KMS-11 (cell line): ENCODE data around the gene ENPP1.
"Not testable (repeated sequence)": the region's sequence is repeated elsewhere in the genome, so short reads cannot be mapped to it uniquely, and the experiment has no call there.

Source experiments
- H2AFZ ChIP-seq: fragments of 200-600 bp; sonication (generic); 2 replicates; pipeline ENCODE4 v1.6.1; 2016; ENCODE audit warnings: antibody characterized with exemption, mixed run types, low read depth
- H3K27ac ChIP-seq: fragments of 200-600 bp; sonication (generic); 2 replicates; pipeline ENCODE4 v1.6.1; 2016; ENCODE audit warnings: mild to moderate bottlenecking, mixed run types
- H3K27me3 ChIP-seq: fragments of 200-600 bp; sonication (generic); 2 replicates; pipeline ENCODE4 v1.6.1; 2017; ENCODE audit warnings: mild to moderate bottlenecking, low read depth, mixed run types, moderate library complexity; ENCODE audit not compliant: insufficient read depth
- H3K36me3 ChIP-seq: fragments of 200-600 bp; sonication (generic); 2 replicates; pipeline ENCODE4 v1.6.1; 2017; ENCODE audit warnings: mild to moderate bottlenecking, mixed run types; ENCODE audit not compliant: insufficient read depth
- H3K4me1 ChIP-seq: fragments of 200-600 bp; sonication (generic); 2 replicates; pipeline ENCODE4 v1.6.1; 2016; ENCODE audit warnings: mild to moderate bottlenecking, low read depth, mixed run types; ENCODE audit not compliant: poor library complexity, severe bottlenecking
- H3K4me2 ChIP-seq: fragments of 200-600 bp; sonication (generic); 2 replicates; pipeline ENCODE4 v1.7.0; 2016; ENCODE audit warnings: mild to moderate bottlenecking, mixed run types
- H3K4me3 ChIP-seq: fragments of 200-600 bp; sonication (generic); IDR thresholded peaks from 2 replicates; pipeline ENCODE4 v1.6.1; 2017; ENCODE audit warnings: low read depth, low read length, mixed read lengths; ENCODE audit not compliant: insufficient read depth
- H3K79me2 ChIP-seq: fragments of 200-600 bp; sonication (generic); 2 replicates; pipeline ENCODE4 v1.6.1; 2016; ENCODE audit warnings: low read depth, mixed run types; ENCODE audit not compliant: insufficient read depth
- H3K9ac ChIP-seq: fragments of 200-600 bp; sonication (generic); 2 replicates; pipeline ENCODE4 v1.6.1; 2016; ENCODE audit warnings: mild to moderate bottlenecking, mixed run types
- H4K20me1 ChIP-seq: fragments of 200-600 bp; sonication (generic); 2 replicates; pipeline ENCODE4 v1.6.1; 2016; ENCODE audit warnings: mild to moderate bottlenecking, mixed run types; ENCODE audit not compliant: insufficient read depth
- CTCF ChIP-seq: fragments of 200-600 bp; sonication (generic); conservative IDR thresholded peaks from 2 replicates; pipeline ENCODE4 v1.6.1; 2017; ENCODE audit warnings: low read depth, mild to moderate bottlenecking, antibody characterized with exemption, low read length, moderate library complexity, mixed read lengths

The ENPP1 gene

GRCh38 chr6:131858765-131859415, 51.1 kb downstream of the ENPP1 start:
- Histone ChIP-seq H3K4me3 (no peak overlapping the region), H3K27ac (peak overlapping the region; percentile 36; the same call in 1 of the 2 replicates), H3K4me2 (peak overlapping the region; percentile 30; the same call in 1 of the 2 replicates), H3K9ac (no peak overlapping the region), H2AFZ (peak overlapping the region; percentile 28; the same call in 1 of the 2 replicates), H3K36me3 (no peaks in the 10 kb centered on the region), H3K4me1 (peaks cover 10% of the 10 kb centered on the region), H4K20me1 (no peaks in the 10 kb centered on the region), H3K79me2 (no peaks in the 10 kb centered on the region), H3K27me3 (no peaks in the 10 kb centered on the region)
- no peak for TF ChIP-seq CTCF

GRCh38 chr6:131859658-131860057, 51.8 kb downstream of the ENPP1 start:
- not testable (repeated sequence) for H3K79me2 ChIP-seq, H3K36me3 ChIP-seq, H3K27ac ChIP-seq, H3K4me2 ChIP-seq, H3K9ac ChIP-seq, H2AFZ ChIP-seq, H4K20me1 ChIP-seq, H3K27me3 ChIP-seq, H3K4me3 ChIP-seq
- H3K4me1 ChIP-seq: peaks cover 15% of the 10 kb centered on the region

GRCh38 chr6:131861381-131861780, 53.6 kb downstream of the ENPP1 start:
- TF ChIP-seq CTCF: no peak
- peaks cover 15% of the 10 kb centered on the region for H3K4me1 ChIP-seq
- H3K27ac ChIP-seq: no peak overlapping the region
- H3K4me3 ChIP-seq: no peak overlapping the region
- H2AFZ ChIP-seq: no peak overlapping the region
- H3K4me2 ChIP-seq: no peak overlapping the region
- no peak overlapping the region for H3K9ac ChIP-seq
- no peaks in the 10 kb centered on the region for H3K36me3 ChIP-seq
- no peaks in the 10 kb centered on the region for H3K27me3 ChIP-seq
- no peaks in the 10 kb centered on the region for H3K79me2 ChIP-seq
- H4K20me1 ChIP-seq: no peaks in the 10 kb centered on the region

- H3K4me3 ChIP-seq: no peak overlapping the region
- no peak for TF ChIP-seq CTCF
- no peaks in the 10 kb centered on the region for H3K79me2 ChIP-seq
- H3K36me3 ChIP-seq: no peaks in the 10 kb centered on the region
- no peaks in the 10 kb centered on the region for H3K27me3 ChIP-seq
- no peak overlapping the region for H3K27ac ChIP-seq
- H3K4me2 ChIP-seq: no peak overlapping the region
- no peak overlapping the region for H3K9ac ChIP-seq
- peaks cover 15% of the 10 kb centered on the region for H3K4me1 ChIP-seq
- H2AFZ ChIP-seq: no peak overlapping the region
- H4K20me1 ChIP-seq: no peaks in the 10 kb centered on the region
Observed at GRCh38 chr6:131862476-131862875, 54.7 kb downstream of the ENPP1 start.

- no peak overlapping the region for H3K27ac ChIP-seq
- H3K4me3 ChIP-seq: no peak overlapping the region
- no peak for TF ChIP-seq CTCF
- no peaks in the 10 kb centered on the region for H4K20me1 ChIP-seq
- H3K36me3 ChIP-seq: no peaks in the 10 kb centered on the region
- no peak overlapping the region for H3K4me2 ChIP-seq
- H3K9ac ChIP-seq: no peak overlapping the region
- H3K27me3 ChIP-seq: no peaks in the 10 kb centered on the region
- peaks cover 5% of the 10 kb centered on the region for H3K4me1 ChIP-seq
- H2AFZ ChIP-seq: no peak overlapping the region
- no peaks in the 10 kb centered on the region for H3K79me2 ChIP-seq
Observed at GRCh38 chr6:131867744-131868143, 59.9 kb downstream of the ENPP1 start.
